ENCODE results near the gene UGT2B11. TPM values are rescaled to one million over a fixed set of nuclear protein-coding genes. Genes with fewer than 3 reads are reported as not detected.
"Not testable (repeated sequence)": the region's sequence is repeated elsewhere in the genome, so short reads cannot be mapped to it uniquely, and the experiment has no call there.

The UGT2B11 gene
- not detected in 2 replicates for total RNA-seq
- not detected for total RNA-seq (2013)
- not detected in 2 replicates for polyA plus RNA-seq
- polyA minus RNA-seq: not detected in 2 replicates

GRCh38 chr4:69214716-69215115, at the start of gene UGT2B11:
UGT2B11 (minus strand) TSS chr4:69214748; CDS start chr4:69214722, 26 bp downstream.
- no peaks in the 10 kb centered on the region for H3K79me2 ChIP-seq (ENCODE audit: control insufficient read depth, insufficient read depth, low read length)
- ChIA-PET POLR2A (no interaction called here), CTCF (no interaction called here)
- no peak within 1 kb of the TSS for H3K4me3 Mint-ChIP-seq
- no peaks in the 10 kb centered on the region for H3K27me3 ChIP-seq (replicated peaks in 1 of 4; ENCODE audit: control extremely low read depth in 1 of 4, control insufficient read depth in 3 of 4, insufficient read depth in 4 of 4, low read length in 3 of 4)
- H4K20me1 ChIP-seq (ENCODE audit: control insufficient read depth, insufficient read depth, low read length, poor library complexity, severe bottlenecking): no peaks in the 10 kb centered on the region
- TF ChIP-seq EZH2 (IDR thresholded peaks at IDR 0.05; ENCODE audit: borderline replicate concordance, insufficient read depth, low read depth, low read length, poor library complexity, severe bottlenecking): no peak
- TF ChIP-seq, protein P1, sequence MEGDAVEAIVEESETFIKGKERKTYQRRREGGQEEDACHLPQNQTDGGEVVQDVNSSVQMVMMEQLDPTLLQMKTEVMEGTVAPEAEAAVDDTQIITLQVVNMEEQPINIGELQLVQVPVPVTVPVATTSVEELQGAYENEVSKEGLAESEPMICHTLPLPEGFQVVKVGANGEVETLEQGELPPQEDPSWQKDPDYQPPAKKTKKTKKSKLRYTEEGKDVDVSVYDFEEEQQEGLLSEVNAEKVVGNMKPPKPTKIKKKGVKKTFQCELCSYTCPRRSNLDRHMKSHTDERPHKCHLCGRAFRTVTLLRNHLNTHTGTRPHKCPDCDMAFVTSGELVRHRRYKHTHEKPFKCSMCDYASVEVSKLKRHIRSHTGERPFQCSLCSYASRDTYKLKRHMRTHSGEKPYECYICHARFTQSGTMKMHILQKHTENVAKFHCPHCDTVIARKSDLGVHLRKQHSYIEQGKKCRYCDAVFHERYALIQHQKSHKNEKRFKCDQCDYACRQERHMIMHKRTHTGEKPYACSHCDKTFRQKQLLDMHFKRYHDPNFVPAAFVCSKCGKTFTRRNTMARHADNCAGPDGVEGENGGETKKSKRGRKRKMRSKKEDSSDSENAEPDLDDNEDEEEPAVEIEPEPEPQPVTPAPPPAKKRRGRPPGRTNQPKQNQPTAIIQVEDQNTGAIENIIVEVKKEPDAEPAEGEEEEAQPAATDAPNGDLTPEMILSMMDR (IDR thresholded peaks at IDR 0.05): no peak
- H3K36me3 ChIP-seq (replicated peaks in 1 of 2; ENCODE audit: control extremely low read depth in 1 of 2, control insufficient read depth in 1 of 2, extremely low read depth in 1 of 2, insufficient read depth in 2 of 2, low read length in 1 of 2): no peaks in the 10 kb centered on the region
- intact Hi-C loops (cut with micrococcal nuclease): no loop called here
- no peak within 1 kb of the TSS for H3K4me2 ChIP-seq (replicated peaks; ENCODE audit: low read depth, low read length, poor library complexity, severe bottlenecking)
- no CpG with 5 or more reads among the region's 3 CpGs for WGBS (ENCODE audit: insufficient coverage)
- H3K9me3 Mint-ChIP-seq (ENCODE audit: insufficient read depth): no peaks in the 10 kb centered on the region
- H2AFZ ChIP-seq (ENCODE audit: insufficient read depth, low read depth, low read length, poor library complexity, severe bottlenecking): no peak within 1 kb of the TSS
- no peaks in the 10 kb centered on the region for H3K4me1 ChIP-seq (ENCODE audit: control insufficient read depth in 2 of 2, insufficient read depth in 2 of 2, low read length in 2 of 2)
- no peak within 1 kb of the TSS for H3K27ac Mint-ChIP-seq
- no peak within 1 kb of the TSS for H3K4me3 ChIP-seq (ENCODE audit: control extremely low read depth in 1 of 5, extremely low read depth in 1 of 5, insufficient read depth in 1 of 5, low read depth in 2 of 5, low read length in 4 of 5)
- H3K4me1 Mint-ChIP-seq: no peaks in the 10 kb centered on the region
- no peak for DNase-seq
- no peaks in the 10 kb centered on the region for H3K9me3 ChIP-seq (ENCODE audit: control extremely low read depth in 1 of 3, control insufficient read depth in 2 of 3, insufficient read depth in 1 of 3, low read length in 2 of 3)
- ATAC-seq (ENCODE audit: low read depth): no peak
- no peaks in the 10 kb centered on the region for H3K27me3 Mint-ChIP-seq
- H3K27ac ChIP-seq (ENCODE audit: low read length in 2 of 2): no peak within 1 kb of the TSS
- H3K9ac ChIP-seq (ENCODE audit: low read length): no peak within 1 kb of the TSS

GRCh38 chr4:69253147-69253772, 38.7 kb upstream of the UGT2B11 start:
- H3K4me3 Mint-ChIP-seq; H2AFZ ChIP-seq (ENCODE audit: insufficient read depth, low read depth, low read length, poor library complexity, severe bottlenecking); intact Hi-C loops (cut with micrococcal nuclease); H3K27ac Mint-ChIP-seq; H3K27me3 Mint-ChIP-seq; H3K4me3 ChIP-seq (ENCODE audit: control extremely low read depth in 1 of 5, extremely low read depth in 1 of 5, insufficient read depth in 1 of 5, low read depth in 2 of 5, low read length in 4 of 5); H3K4me2 ChIP-seq (replicated peaks; ENCODE audit: low read depth, low read length, poor library complexity, severe bottlenecking); H3K9ac ChIP-seq (ENCODE audit: low read length); CTCF ChIA-PET; H4K20me1 ChIP-seq (ENCODE audit: control insufficient read depth, insufficient read depth, low read length, poor library complexity, severe bottlenecking); H3K9me3 ChIP-seq (ENCODE audit: control extremely low read depth in 1 of 3, control insufficient read depth in 2 of 3, insufficient read depth in 1 of 3, low read length in 2 of 3); ATAC-seq (ENCODE audit: low read depth); H3K4me1 ChIP-seq (ENCODE audit: control insufficient read depth in 2 of 2, insufficient read depth in 2 of 2, low read length in 2 of 2); DNase-seq; H3K27ac ChIP-seq (ENCODE audit: low read length in 2 of 2); H3K27me3 ChIP-seq (replicated peaks in 1 of 4; ENCODE audit: control extremely low read depth in 1 of 4, control insufficient read depth in 3 of 4, insufficient read depth in 4 of 4, low read length in 3 of 4); H3K4me1 Mint-ChIP-seq; POLR2A ChIA-PET; H3K79me2 ChIP-seq (ENCODE audit: control insufficient read depth, insufficient read depth, low read length); H3K9me3 Mint-ChIP-seq (ENCODE audit: insufficient read depth); H3K36me3 ChIP-seq (replicated peaks in 1 of 2; ENCODE audit: control extremely low read depth in 1 of 2, control insufficient read depth in 1 of 2, extremely low read depth in 1 of 2, insufficient read depth in 2 of 2, low read length in 1 of 2): not testable (repeated sequence)
- 100% methylated on average over 1 of the region's 3 CpGs for WGBS (ENCODE audit: insufficient coverage)

DNA sequence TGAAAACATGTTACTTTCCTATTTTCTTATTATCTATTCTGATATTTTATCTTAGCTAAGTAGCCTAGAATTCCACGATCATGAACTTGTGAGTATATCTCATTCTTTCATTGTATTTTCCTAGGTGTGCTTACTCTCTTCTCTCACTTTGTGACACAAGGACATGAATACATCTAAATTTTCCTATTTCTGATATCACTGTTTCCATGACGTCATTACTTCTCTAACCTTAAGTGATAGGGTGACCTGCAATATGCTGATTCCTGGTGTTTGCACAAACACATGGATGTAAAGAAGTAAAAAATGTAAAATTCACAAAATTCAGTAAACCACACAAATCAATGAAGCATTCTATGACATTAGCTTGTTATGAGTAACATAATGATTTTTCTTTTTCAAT, 36.3 kb upstream of the UGT2B11 start:
- H3K4me3 Mint-ChIP-seq; H3K4me2 ChIP-seq (replicated peaks; ENCODE audit: low read depth, low read length, poor library complexity, severe bottlenecking); H3K4me3 ChIP-seq (ENCODE audit: control extremely low read depth in 1 of 5, extremely low read depth in 1 of 5, insufficient read depth in 1 of 5, low read depth in 2 of 5, low read length in 4 of 5); H4K20me1 ChIP-seq (ENCODE audit: control insufficient read depth, insufficient read depth, low read length, poor library complexity, severe bottlenecking); H3K36me3 ChIP-seq (replicated peaks in 1 of 2; ENCODE audit: control extremely low read depth in 1 of 2, control insufficient read depth in 1 of 2, extremely low read depth in 1 of 2, insufficient read depth in 2 of 2, low read length in 1 of 2); CTCF ChIA-PET; intact Hi-C loops (cut with micrococcal nuclease); H3K27me3 Mint-ChIP-seq; H3K4me1 ChIP-seq (ENCODE audit: control insufficient read depth in 2 of 2, insufficient read depth in 2 of 2, low read length in 2 of 2); H3K9ac ChIP-seq (ENCODE audit: low read length); H3K79me2 ChIP-seq (ENCODE audit: control insufficient read depth, insufficient read depth, low read length); ATAC-seq (ENCODE audit: low read depth); H3K27ac ChIP-seq (ENCODE audit: low read length in 2 of 2); DNase-seq; POLR2A ChIA-PET; H2AFZ ChIP-seq (ENCODE audit: insufficient read depth, low read depth, low read length, poor library complexity, severe bottlenecking); H3K4me1 Mint-ChIP-seq; H3K9me3 ChIP-seq (ENCODE audit: control extremely low read depth in 1 of 3, control insufficient read depth in 2 of 3, insufficient read depth in 1 of 3, low read length in 2 of 3); H3K9me3 Mint-ChIP-seq (ENCODE audit: insufficient read depth); H3K27me3 ChIP-seq (replicated peaks in 1 of 4; ENCODE audit: control extremely low read depth in 1 of 4, control insufficient read depth in 3 of 4, insufficient read depth in 4 of 4, low read length in 3 of 4); H3K27ac Mint-ChIP-seq: not testable (repeated sequence)
- WGBS (ENCODE audit: insufficient coverage): no CpG with 5 or more reads among the region's 2 CpGs
